T-helper 1 cell treated with Interleukin-12 subunit alpha and Interleukin-12 subunit beta and Interleukin-4 antibody, amounts not matched to agents 30 μg/mL and 1 μg/mL, for 36 hours (primary cell): ENCODE data around the gene HAT1.

Source experiments
- H3K27ac Mint-ChIP-seq: one replicate; pipeline ENCODE4 v1.8.0; 2021; ENCODE audit warnings: mild to moderate bottlenecking, mixed read lengths
- H3K27me3 Mint-ChIP-seq: one replicate; pipeline ENCODE4 v1.8.0; 2021; ENCODE audit warnings: low read depth, mixed read lengths
- H3K36me3 Mint-ChIP-seq: one replicate; pipeline ENCODE4 v1.8.0; 2021; ENCODE audit warnings: low read depth, mixed read lengths
- H3K4me1 Mint-ChIP-seq: one replicate; pipeline ENCODE4 v1.8.0; 2021; ENCODE audit warnings: low read depth, mixed read lengths
- H3K4me3 Mint-ChIP-seq: one replicate; pipeline ENCODE4 v1.8.0; 2021; ENCODE audit warnings: mild to moderate bottlenecking, moderate library complexity, mixed read lengths
- H3K9me3 Mint-ChIP-seq: one replicate; pipeline ENCODE4 v1.8.0; 2021; ENCODE audit warnings: mixed read lengths

Gene HAT1, protein sequence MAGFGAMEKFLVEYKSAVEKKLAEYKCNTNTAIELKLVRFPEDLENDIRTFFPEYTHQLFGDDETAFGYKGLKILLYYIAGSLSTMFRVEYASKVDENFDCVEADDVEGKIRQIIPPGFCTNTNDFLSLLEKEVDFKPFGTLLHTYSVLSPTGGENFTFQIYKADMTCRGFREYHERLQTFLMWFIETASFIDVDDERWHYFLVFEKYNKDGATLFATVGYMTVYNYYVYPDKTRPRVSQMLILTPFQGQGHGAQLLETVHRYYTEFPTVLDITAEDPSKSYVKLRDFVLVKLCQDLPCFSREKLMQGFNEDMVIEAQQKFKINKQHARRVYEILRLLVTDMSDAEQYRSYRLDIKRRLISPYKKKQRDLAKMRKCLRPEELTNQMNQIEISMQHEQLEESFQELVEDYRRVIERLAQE

DNA sequence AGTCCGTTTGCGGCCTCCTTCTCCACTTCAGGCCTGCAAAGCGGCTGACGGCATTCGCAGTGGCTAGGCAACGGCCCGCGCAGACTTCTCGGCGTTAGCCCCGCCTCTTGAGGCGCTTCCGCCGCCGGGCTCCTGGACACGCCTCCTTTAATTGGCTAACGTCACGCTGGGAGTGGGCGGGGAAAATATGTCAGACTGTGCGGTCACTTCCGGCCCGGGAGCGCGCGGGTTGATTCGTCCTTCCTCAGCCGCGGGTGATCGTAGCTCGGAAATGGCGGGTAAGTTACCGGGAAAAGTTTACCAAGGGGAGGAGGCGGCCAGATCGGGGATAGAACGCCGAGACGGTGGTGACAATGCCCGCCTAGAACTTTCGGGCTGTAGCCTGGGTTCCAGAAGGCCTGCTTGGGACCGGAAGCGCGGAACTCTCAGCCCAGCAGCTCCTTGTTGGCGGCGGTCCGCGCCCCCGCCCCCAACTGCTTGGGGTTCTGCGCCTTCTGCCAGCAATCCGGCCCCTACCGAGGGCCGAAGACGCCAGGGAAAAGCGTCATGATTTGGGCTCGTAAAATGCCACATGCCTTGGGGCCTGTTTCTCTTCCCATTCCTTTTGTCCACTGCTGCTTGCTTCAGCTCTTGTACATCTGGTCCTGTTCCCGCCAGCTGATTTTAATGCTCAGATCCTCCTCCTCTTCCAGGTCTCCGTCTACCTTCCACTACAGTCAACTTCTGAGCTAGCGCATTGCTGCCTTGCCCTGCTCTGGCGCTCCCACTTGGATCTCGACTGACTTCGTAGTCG is at the start of gene HAT1:
Gene HAT1, plus strand, starts transcription at position 232 of the 793 bp plus-strand sequence. Its CDS starts 40 bp downstream, at position 272.
- Mint-ChIP-seq H3K36me3 (peaks cover 15% of the 10 kb centered on the region), H3K4me1 (peaks cover 30% of the 10 kb centered on the region), H3K27me3 (no peaks in the 10 kb centered on the region), H3K9me3 (no peaks in the 10 kb centered on the region), H3K27ac (peak within 1 kb of the TSS; percentile 97), H3K4me3 (peak within 1 kb of the TSS; percentile 98)

DNA sequence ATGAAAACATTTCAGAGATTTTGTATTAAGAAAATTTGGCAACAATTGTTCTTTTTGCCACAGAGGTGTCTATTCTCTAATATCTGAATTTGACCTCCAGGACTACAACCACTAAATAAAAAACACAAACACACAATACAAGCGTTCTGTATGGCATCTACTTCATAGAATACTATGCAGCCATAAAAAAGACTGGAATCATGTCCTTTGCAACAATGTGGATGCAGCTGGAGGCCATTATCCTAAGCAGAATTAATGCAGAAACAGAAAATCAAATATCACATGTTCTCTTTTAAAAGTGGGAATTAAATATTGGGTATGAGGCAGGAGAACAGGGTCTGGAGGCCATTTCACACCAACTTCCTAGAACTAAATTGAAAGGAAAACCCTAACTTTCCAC is 47.7 kb upstream of the HAT1 start:
- H3K4me3 Mint-ChIP-seq = no peak overlapping the region
- peaks cover 26% of the 10 kb centered on the region for H3K36me3 Mint-ChIP-seq
- H3K9me3 Mint-ChIP-seq = no peaks in the 10 kb centered on the region
- H3K4me1 Mint-ChIP-seq = peaks cover 22% of the 10 kb centered on the region
- H3K27ac Mint-ChIP-seq = no peak overlapping the region
- H3K27me3 Mint-ChIP-seq = no peaks in the 10 kb centered on the region

DNA sequence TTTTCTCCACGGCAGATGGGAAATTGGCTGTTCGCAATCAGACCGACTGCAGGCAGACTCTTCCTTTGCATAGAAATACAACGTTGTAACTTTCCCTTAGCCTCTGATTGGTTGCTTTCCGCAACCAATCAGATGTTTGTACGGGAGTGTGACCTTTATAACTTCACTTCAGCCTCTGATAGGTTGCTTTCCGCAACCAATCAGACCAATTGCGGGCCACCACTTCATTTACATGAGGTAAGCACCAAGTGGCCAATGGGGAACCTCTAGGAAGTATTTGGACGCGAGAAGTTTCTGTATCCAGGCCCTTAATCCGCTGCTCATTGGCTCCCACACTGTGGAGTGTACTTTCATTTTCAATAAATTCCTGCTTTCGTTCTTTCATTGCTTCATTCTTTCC is 47.3 kb upstream of the HAT1 start:
- Mint-ChIP-seq H3K27ac (peak overlapping the region; percentile 22), H3K36me3 (peaks cover 26% of the 10 kb centered on the region), H3K4me1 (peaks cover 23% of the 10 kb centered on the region), H3K9me3 (no peaks in the 10 kb centered on the region), H3K4me3 (no peak overlapping the region), H3K27me3 (no peaks in the 10 kb centered on the region)

DNA sequence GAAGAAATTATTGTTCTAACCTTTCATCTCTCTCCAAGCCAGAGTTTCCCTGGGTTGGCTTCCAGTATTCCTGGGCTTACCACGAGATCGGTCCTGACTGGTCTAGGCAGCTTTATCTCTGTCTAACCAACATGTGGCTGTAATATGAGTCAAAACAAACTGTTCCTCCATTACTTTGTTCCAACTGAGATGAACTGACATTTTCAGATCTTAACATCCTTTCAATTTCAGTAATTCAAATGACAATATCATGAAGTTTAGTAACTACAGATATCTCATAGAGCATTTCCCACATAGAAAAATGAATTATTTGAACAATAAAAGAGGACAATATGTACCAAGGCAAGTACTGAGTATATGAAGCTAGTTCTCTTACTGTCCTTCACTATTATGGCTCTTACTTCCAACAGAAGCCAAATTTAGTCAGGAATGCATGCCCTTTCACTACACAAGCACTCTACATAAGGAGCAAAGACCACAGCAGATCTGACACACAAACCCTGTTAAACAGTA is 43.7 kb upstream of the HAT1 start:
- peak overlapping the region; percentile 9 for H3K27ac Mint-ChIP-seq
- H3K4me3 Mint-ChIP-seq = no peak overlapping the region
- H3K4me1 Mint-ChIP-seq = peaks cover 29% of the 10 kb centered on the region
- peaks cover 20% of the 10 kb centered on the region for H3K36me3 Mint-ChIP-seq
- no peaks in the 10 kb centered on the region for H3K27me3 Mint-ChIP-seq
- H3K9me3 Mint-ChIP-seq = no peaks in the 10 kb centered on the region

DNA sequence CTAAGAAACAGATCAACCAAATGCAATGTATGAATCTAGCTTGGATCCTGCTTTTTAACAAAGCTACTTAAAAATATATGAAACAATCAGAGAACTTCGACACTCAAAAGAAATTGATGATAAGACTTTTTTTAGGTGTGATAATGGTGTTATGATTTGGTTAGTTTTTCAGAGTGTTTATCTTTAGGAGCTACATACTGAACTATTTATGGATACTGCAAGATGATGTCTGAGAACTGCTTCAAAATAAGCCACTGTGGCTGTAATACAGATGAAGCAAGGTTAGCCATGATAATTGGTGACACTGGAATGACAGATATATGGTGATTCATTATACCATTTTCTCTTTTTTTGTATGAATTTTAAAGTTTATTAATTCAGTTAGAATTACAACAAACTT is 42.4 kb upstream of the HAT1 start:
- Mint-ChIP-seq H3K36me3 (peaks cover 14% of the 10 kb centered on the region), H3K27me3 (no peaks in the 10 kb centered on the region), H3K27ac (no peak overlapping the region), H3K4me3 (no peak overlapping the region), H3K4me1 (peaks cover 32% of the 10 kb centered on the region), H3K9me3 (no peaks in the 10 kb centered on the region)

DNA sequence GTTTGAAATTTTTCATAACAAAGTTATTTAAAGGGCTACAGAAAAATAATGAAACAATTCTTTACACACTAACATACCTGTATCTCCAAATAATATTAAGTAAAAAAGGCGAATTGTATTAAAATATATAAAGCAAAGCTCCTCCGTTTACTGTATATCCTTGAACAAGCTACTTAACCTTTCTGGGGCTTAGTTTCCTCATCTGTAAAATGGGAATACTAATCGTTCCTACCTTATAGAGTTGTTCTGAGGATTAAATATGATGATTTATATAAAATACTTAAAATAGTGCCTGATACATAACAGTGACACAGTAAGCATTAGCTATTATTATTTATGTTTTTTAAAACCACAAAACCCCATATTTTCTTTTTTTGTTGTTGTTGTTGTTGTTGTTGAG is 41.5 kb upstream of the HAT1 start:
- H3K36me3 Mint-ChIP-seq = peaks cover 9% of the 10 kb centered on the region
- H3K9me3 Mint-ChIP-seq = no peaks in the 10 kb centered on the region
- no peak overlapping the region for H3K27ac Mint-ChIP-seq
- H3K27me3 Mint-ChIP-seq = no peaks in the 10 kb centered on the region
- no peak overlapping the region for H3K4me3 Mint-ChIP-seq
- H3K4me1 Mint-ChIP-seq = peaks cover 32% of the 10 kb centered on the region

DNA sequence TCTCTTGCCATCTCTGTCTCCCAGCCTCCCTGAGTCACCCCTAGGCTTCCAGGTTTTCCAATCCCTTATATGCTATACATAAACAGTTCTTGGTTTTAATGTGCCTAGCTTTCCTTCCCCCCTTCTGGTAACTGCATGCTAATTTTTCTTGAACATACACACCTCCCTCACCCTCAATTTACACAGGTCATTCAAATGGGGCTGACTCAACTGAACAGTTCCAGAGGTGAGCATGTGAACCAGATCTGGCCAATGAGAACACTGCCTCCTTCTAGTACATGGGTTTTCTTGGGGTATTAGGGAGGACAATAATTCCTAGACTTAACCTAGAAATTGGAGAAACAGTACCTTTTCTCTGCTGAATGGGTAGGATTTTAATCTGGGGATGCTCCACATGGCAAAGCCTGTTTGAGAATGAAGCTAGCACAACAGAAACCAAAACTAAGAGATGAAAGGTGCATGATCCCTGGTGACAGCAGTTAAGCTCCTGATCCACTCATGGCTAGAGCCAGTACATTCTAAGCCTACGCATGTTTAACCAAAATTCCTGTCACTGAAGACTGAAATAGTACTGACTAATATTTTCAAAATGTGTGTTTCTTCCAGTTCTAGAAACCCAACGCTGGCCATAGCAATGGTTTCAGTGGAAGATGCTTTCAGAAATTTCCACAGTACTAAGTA is 40.0 kb upstream of the HAT1 start:
- peaks cover 11% of the 10 kb centered on the region for H3K36me3 Mint-ChIP-seq
- peak overlapping the region; percentile 16 for H3K4me3 Mint-ChIP-seq
- H3K27ac Mint-ChIP-seq = peak overlapping the region; percentile 68
- H3K4me1 Mint-ChIP-seq = peaks cover 30% of the 10 kb centered on the region
- H3K9me3 Mint-ChIP-seq = no peaks in the 10 kb centered on the region
- no peaks in the 10 kb centered on the region for H3K27me3 Mint-ChIP-seq

DNA sequence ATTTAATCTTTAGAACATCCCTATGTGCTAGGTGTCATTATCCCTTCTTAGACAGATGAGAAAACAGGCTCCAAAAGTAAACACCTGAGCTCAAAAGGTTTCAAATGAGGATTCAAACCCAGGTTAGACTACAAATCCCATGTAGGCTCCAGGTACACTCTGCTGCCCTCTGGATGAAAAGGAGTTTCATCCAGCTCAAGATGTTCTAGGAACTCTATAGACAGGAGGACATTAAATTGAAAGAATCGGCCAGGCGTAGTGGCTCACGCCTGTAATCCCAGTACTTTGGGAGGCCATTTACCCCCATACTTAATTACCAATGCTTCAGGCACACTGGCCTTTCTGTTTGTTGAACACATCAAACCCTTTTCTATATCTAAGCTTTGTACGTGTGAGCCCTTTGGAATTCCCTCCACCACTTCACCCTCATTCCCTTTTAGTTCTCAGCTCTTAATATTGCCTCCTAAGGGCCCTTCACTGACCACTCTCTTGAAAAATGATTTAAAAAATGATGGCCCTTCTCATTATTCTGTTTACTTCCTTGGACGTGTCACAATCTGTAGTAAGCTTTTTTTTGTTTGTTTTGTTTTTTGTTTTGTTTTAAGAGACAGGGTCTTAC is 38.9 kb upstream of the HAT1 start:
- Mint-ChIP-seq H3K4me1 (peaks cover 25% of the 10 kb centered on the region), H3K36me3 (peaks cover 11% of the 10 kb centered on the region), H3K27me3 (no peaks in the 10 kb centered on the region), H3K4me3 (no peak overlapping the region), H3K27ac (no peak overlapping the region), H3K9me3 (no peaks in the 10 kb centered on the region)

DNA sequence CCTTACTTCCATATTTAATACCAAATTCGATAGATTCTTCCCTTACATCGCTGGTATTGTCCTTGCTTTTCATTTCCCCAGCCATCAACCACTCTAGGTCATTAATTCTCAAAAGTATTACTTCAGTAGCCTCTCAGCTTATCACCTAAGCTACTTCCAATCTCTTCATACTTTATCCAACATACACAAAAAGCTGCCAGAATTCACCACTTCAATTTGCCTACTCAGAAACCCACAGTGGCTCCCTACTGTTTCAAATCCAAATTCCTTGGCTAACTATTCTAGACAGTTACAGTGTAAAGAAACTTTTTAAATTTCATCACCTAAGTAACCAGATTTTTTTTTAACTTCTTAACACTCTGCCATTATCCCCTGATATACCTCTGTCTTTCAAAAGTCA is 32.9 kb upstream of the HAT1 start:
- Mint-ChIP-seq H3K9me3 (no peaks in the 10 kb centered on the region), H3K4me1 (peaks cover 34% of the 10 kb centered on the region), H3K27me3 (no peaks in the 10 kb centered on the region), H3K36me3 (peaks cover 41% of the 10 kb centered on the region), H3K4me3 (no peak overlapping the region), H3K27ac (no peak overlapping the region)

DNA sequence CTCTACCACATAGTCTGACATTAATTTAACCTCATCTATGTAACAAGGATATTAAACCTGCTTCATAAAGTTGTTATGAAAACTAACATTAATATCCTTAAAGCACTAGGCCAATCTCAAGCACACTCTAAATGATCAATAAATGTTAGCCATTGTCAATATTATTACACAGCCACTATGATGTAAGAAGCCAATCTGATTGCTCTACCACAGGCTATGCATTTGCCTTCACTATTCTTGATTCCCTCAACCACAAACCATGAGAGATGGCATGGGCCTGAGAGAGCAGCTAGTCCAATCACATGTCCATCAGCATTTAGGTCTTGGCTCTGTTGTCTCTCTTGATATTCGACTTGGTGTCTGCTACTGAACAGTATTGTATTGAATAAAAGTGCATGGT is 32.5 kb upstream of the HAT1 start:
- Mint-ChIP-seq H3K27ac (no peak overlapping the region), H3K4me1 (peaks cover 39% of the 10 kb centered on the region), H3K9me3 (no peaks in the 10 kb centered on the region), H3K36me3 (peaks cover 41% of the 10 kb centered on the region), H3K4me3 (no peak overlapping the region), H3K27me3 (no peaks in the 10 kb centered on the region)

DNA sequence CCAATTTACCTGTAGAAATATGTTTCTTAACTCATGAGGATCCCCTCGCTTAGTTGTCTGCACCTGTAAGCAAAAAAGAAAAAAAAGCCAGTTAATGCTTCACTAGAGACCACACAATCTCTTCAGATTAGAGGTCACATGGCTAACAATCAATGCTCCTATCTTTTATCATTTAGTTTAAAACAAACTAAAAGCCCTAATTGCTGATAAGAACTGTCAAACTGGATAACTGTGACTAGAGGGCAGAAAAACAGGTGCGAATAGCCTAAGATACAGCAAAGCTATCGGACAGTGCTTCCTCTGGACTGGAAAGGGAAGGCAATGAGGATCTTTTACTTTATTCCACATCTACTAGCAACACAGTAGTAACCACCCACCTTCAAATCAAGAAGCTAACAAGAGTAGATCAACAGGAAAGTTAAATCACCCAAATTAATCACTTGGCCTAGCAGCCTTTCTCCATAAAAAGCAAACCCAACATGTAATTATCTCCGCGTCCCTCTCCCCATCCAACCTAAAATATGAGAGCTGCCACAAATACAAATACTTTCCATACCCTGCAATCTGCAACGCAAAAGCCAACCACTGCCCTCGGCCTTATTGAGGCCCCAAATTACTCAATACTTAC is 29.0 kb upstream of the HAT1 start:
- H3K4me1 Mint-ChIP-seq = peaks cover 40% of the 10 kb centered on the region
- no peaks in the 10 kb centered on the region for H3K9me3 Mint-ChIP-seq
- no peaks in the 10 kb centered on the region for H3K27me3 Mint-ChIP-seq
- peak overlapping the region; percentile 99 for H3K4me3 Mint-ChIP-seq
- peaks cover 37% of the 10 kb centered on the region for H3K36me3 Mint-ChIP-seq
- peak overlapping the region; percentile 96 for H3K27ac Mint-ChIP-seq

DNA sequence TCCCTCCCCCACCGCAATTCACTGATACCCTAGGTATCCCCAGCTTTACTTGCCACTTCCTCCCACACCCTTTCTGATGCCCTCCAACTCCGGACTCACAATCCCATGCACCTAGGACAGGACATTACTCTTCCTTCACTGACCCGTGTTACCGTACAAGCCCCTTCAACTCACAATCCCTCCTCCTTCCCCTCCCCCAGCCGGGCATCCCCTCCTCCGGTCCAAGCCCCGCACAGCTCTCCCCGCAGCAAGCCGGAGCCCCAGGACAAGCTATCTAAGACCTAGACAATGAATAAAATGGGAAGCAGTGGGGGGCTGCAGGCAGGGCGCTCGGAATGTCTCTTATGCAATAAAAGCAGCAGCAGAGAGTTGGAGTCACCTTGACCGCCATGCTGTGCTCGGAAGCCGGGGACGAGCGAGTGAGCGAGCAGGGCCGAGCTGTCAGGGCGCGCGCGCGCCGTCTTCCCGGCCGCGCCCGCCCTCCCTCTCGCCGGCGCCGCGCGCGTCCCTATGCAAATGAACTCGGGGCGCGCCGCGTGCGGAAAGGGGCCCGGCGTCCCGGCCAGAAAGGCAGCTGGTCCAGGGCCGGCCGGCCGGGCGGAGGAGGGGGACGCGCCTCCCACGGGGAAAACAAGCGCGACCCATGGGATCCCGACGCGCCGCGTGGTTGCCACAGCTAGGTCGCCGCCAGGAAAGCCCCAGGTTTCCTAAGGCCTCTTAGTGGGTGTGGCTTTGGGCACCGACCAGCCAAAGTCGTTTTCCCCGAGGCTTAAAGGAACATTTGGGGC is 28.2 kb upstream of the HAT1 start, which contains the start of gene SLC25A12:
Gene SLC25A12, minus strand, starts transcription at position 421 of the 788 bp plus-strand sequence. Its CDS starts 30 bp downstream, at position 391.
- H3K27ac Mint-ChIP-seq = peak within 1 kb of the TSS; percentile 96
- peaks cover 35% of the 10 kb centered on the region for H3K36me3 Mint-ChIP-seq
- H3K4me1 Mint-ChIP-seq = peaks cover 38% of the 10 kb centered on the region
- H3K4me3 Mint-ChIP-seq = peak within 1 kb of the TSS; percentile 99
- peaks cover 1% of the 10 kb centered on the region for H3K9me3 Mint-ChIP-seq
- no peaks in the 10 kb centered on the region for H3K27me3 Mint-ChIP-seq

DNA sequence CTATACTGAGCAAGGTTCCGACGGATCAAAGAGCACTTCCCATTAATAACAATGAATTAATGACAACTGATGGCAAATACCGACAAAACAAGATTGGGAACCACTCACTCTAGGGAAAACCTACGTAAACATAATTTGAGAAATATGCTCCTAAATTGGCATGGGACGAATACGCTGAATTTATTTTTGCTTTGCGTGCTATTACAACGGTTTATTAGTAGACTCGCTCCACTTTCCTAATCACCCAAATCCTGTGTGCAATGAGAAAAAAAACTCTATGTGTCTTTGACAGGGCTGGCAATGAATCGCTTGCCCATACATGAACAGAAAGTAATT is 27.7 kb upstream of the HAT1 start:
- Mint-ChIP-seq H3K27ac (peak overlapping the region; percentile 52), H3K27me3 (no peaks in the 10 kb centered on the region), H3K4me3 (peak overlapping the region; percentile 73), H3K4me1 (peaks cover 33% of the 10 kb centered on the region), H3K36me3 (peaks cover 30% of the 10 kb centered on the region), H3K9me3 (peaks cover 5% of the 10 kb centered on the region)
